Gastroesophageal sphincter (tissue), 4 donors: ENCODE data around the gene CPNE1. TPM values are rescaled to one million over a fixed set of nuclear protein-coding genes. Genes with fewer than 3 reads are reported as not detected.

Experiments
- ATAC-seq: fragments of 150-250 bp; one replicate; pipeline ENCODE4 v1.9.1; 2016; ENCODE audit warnings: mild to moderate bottlenecking, moderate library complexity
- H3K27ac ChIP-seq, 4 donors: fragments of 200-600 bp; sonication (generic) in 3 of 4; 1 replicate in 3 of 4; 2 replicates in 1 of 4; pipeline ENCODE4 v1.5.1; 2016 to 2019
- H3K27me3 ChIP-seq: fragments of 200-600 bp; sonication (generic); one replicate; pipeline ENCODE4 v1.5.1; 2019
- H3K36me3 ChIP-seq, 2 donors: fragments of 200-600 bp; sonication (generic); one replicate each; pipeline ENCODE4 v1.5.1; 2019; ENCODE audit warnings: control low read depth in 1 of 2
- H3K4me1 ChIP-seq, 3 donors: fragments of 200-600 bp; sonication (generic); 1 replicate in 2 of 3; 2 replicates in 1 of 3; pipeline ENCODE4 v1.5.1; 2016 to 2019; ENCODE audit warnings: control low read depth in 2 of 3
- H3K4me3 ChIP-seq, 2 donors: fragments of 200-600 bp; sonication (generic); one replicate each; pipeline ENCODE4 v1.5.1; 2019; ENCODE audit warnings: mild to moderate bottlenecking in 1 of 2, moderate library complexity in 1 of 2
- H3K9me3 ChIP-seq, 3 donors: fragments of 200-600 bp; sonication (generic); one replicate each; pipeline ENCODE4 v1.5.1; 2017 to 2019; ENCODE audit warnings: control low read depth in 2 of 3
- EP300 ChIP-seq: sonication (generic); formaldehyde crosslinking; IDR thresholded peaks from one replicate; pipeline ENCODE4 v1.6.1; 2017; ENCODE audit warnings: antibody characterized with exemption, mild to moderate bottlenecking
- POLR2A ChIP-seq, 2 donors: fragments of 450-650 bp; IDR thresholded peaks; one replicate each; pipeline ENCODE4 v1.6.1; 2017; ENCODE audit warnings: antibody characterized with exemption in 2 of 2, mild to moderate bottlenecking in 2 of 2, moderate library complexity in 1 of 2
- POLR2AphosphoS5 ChIP-seq: sonication (generic); formaldehyde crosslinking; IDR thresholded peaks from one replicate; pipeline ENCODE4 v1.6.1; 2017; ENCODE audit warnings: antibody characterized with exemption
- WGBS, 2 donors: methylation state at CpG; one replicate each; pipeline ENCODE4 v1.1.5; 2018; ENCODE audit warnings: low coverage in 1 of 2; 5-methylcytosine and 5-hydroxymethylcytosine counted together
- total RNA-seq, 4 donors: library from RNA; depleted of rRNA; stranded (reverse); fragments of >200 nt; gene quantifications; one replicate each; pipeline ENCODE4 v1.1.0, GENCODE V29; 2016
- TF ChIP-seq, protein P1 (sequence below), 4 experiments: fragments of 200-600 bp in 2 of 4; fragments of 450-650 bp in 2 of 4; sonication (generic) in 1 of 4; IDR thresholded peaks; one replicate each; pipeline ENCODE4 v1.5.1; 2017 to 2019; ENCODE audit warnings: antibody characterized with exemption in 4 of 4, mild to moderate bottlenecking in 2 of 4, moderate library complexity in 2 of 4

Gene CPNE1
- total RNA-seq, 4 donors from 2014 or later = 43.8 to 131 (median 95.2) TPM

DNA sequence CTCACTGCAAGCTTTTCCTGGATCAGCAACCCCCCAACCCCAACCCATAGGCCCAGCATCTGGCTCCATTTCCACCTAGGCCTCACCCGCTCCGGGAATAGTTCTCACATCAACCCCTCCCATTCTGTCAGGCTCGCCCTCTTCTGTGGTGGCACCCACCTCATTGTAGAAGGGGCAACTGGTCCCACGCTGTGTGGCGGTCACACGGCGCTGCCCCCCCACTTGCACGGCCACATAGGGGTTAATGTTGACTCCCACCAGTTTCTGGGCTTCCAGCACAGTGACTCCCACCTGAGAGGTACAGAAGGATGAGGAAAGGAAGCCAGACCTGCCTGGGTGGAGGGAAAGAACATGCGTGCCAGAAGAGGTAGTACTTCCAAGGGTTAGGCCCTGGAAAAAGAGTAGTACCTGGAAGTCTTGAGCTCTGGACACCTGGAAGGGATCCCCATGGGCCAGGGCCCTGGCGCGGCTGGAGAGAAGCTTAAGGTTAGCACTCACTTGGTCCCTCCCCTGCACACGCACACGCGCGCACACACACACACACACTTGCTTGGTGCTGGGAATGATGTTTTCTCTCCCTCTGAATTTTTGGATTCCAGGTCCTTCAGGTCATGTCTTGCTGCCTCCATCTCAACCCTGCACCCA lies 61.7 kb downstream of the CPNE1 start:
- ATAC-seq = no peak
- Histone ChIP-seq H3K27ac (no peak overlapping the region), H3K4me1 (peaks cover 0 to 21% (median 12%) of the 10 kb centered on the region in 3 donors), H3K9me3 (no peaks in the 10 kb centered on the region), H3K4me3 (no peak overlapping the region), H3K27me3 (peaks cover 33% of the 10 kb centered on the region), H3K36me3 (no peaks in the 10 kb centered on the region)
- 97 to 100% methylated on average over 1 to 9 of the region's 15 CpGs for WGBS, 2 donors
- no peak for TF ChIP-seq POLR2A (IDR thresholded peaks at IDR 0.05)
- no peak for TF ChIP-seq EP300
- TF ChIP-seq, protein P1, sequence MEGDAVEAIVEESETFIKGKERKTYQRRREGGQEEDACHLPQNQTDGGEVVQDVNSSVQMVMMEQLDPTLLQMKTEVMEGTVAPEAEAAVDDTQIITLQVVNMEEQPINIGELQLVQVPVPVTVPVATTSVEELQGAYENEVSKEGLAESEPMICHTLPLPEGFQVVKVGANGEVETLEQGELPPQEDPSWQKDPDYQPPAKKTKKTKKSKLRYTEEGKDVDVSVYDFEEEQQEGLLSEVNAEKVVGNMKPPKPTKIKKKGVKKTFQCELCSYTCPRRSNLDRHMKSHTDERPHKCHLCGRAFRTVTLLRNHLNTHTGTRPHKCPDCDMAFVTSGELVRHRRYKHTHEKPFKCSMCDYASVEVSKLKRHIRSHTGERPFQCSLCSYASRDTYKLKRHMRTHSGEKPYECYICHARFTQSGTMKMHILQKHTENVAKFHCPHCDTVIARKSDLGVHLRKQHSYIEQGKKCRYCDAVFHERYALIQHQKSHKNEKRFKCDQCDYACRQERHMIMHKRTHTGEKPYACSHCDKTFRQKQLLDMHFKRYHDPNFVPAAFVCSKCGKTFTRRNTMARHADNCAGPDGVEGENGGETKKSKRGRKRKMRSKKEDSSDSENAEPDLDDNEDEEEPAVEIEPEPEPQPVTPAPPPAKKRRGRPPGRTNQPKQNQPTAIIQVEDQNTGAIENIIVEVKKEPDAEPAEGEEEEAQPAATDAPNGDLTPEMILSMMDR (IDR thresholded peaks at IDR 0.05) = no peak
- TF ChIP-seq POLR2AphosphoS5 = no peak

- H3K4me3 ChIP-seq = peak overlapping the region; percentile 18 to 58
- no peaks in the 10 kb centered on the region for H3K9me3 ChIP-seq
- peaks cover 0 to 21% (median 12%) of the 10 kb centered on the region in 3 donors for H3K4me1 ChIP-seq
- WGBS, 2 donors = no CpG with 5 or more reads among the region's 30 CpGs
- H3K36me3 ChIP-seq = no peaks in the 10 kb centered on the region
- H3K27ac ChIP-seq = peak overlapping the region in 1 of 4 donors; percentile 66
- ATAC-seq = no peak
- no peak for TF ChIP-seq EP300
- no peak for TF ChIP-seq POLR2A (IDR thresholded peaks at IDR 0.05)
- TF ChIP-seq POLR2AphosphoS5 = no peak
- TF ChIP-seq, protein P1 (IDR thresholded peaks at IDR 0.05) = no peak
- peaks cover 37% of the 10 kb centered on the region for H3K27me3 ChIP-seq
Measured at GRCh38 chr20:35601990-35602389, 62.7 kb downstream of the CPNE1 start.

GRCh38 chr20:35600993-35601973 lies 63.4 kb downstream of the CPNE1 start:
- Histone ChIP-seq H3K9me3 (no peaks in the 10 kb centered on the region), H3K27me3 (peaks cover 37% of the 10 kb centered on the region), H3K36me3 (no peaks in the 10 kb centered on the region), H3K27ac (peak overlapping the region in 1 of 4 donors; percentile 66), H3K4me1 (peaks cover 0 to 21% (median 12%) of the 10 kb centered on the region in 3 donors), H3K4me3 (peak overlapping the region; percentile 18 to 58)
- ATAC-seq = peak; percentile 89
- TF ChIP-seq POLR2A (IDR thresholded peaks at IDR 0.05) (peak in 1 of 2 donors; percentile 18), EP300 (no peak), POLR2AphosphoS5 (peak; percentile 41)
- TF ChIP-seq, protein P1 (IDR thresholded peaks at IDR 0.05) = peak in 3 of 4 experiments; percentile 35 to 76 (median 58)
- 0% methylated on average over 14 of the region's 103 CpGs; no CpG with 5 or more reads in 1 of the 2 donors for WGBS, 2 donors

- peaks cover 37% of the 10 kb centered on the region for H3K27me3 ChIP-seq
- no peaks in the 10 kb centered on the region for H3K9me3 ChIP-seq
- peak overlapping the region in 1 of 2 donors; percentile 58 for H3K4me3 ChIP-seq
- TF ChIP-seq, protein P1 (IDR thresholded peaks at IDR 0.05) = no peak
- no peak for TF ChIP-seq POLR2AphosphoS5
- TF ChIP-seq POLR2A (IDR thresholded peaks at IDR 0.05) = no peak
- TF ChIP-seq EP300 = no peak
- WGBS, 2 donors = 39% methylated on average over 10 of the region's 34 CpGs; no CpG with 5 or more reads in 1 of the 2 donors
- H3K36me3 ChIP-seq = no peaks in the 10 kb centered on the region
- ATAC-seq = no peak
- no peak overlapping the region for H3K27ac ChIP-seq
- peaks cover 0 to 21% (median 12%) of the 10 kb centered on the region in 3 donors for H3K4me1 ChIP-seq
Measured at GRCh38 chr20:35600176-35600992, 64.3 kb downstream of the CPNE1 start.
